ENCODE results near the gene PTPRM.

The PTPRM gene

DNA sequence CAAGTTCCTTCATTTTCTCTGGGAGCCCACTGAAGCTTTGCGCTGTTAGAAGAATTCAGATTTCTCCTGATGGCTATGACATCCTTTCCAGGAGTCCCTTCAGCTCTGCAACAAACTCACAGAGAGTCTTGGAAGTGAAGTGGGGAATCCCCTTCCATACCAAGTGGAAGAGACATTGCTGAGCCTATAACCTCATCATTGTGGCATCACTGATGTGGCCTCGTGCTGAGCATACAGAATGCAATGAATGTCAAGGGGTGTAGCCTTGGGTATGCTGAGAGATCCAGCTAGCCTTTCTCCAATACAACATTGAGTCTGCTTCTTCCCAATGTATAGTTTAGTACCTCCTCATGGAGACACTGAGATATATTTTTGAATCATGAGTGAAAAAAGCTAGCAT, 731.1 kb downstream of the PTPRM start:
- H3K27ac ChIP-seq (ENCODE audit: low read depth, low read length): no peak overlapping the region
- H3K9me3 ChIP-seq (ENCODE audit: control insufficient read depth, insufficient read depth, low read length): no peaks in the 10 kb centered on the region
- H3K4me3 ChIP-seq (ENCODE audit: low read depth, low read length): no peak overlapping the region
- no peaks in the 10 kb centered on the region for H3K27me3 ChIP-seq (ENCODE audit: control insufficient read depth, insufficient read depth, low read length)
- no peaks in the 10 kb centered on the region for H3K36me3 ChIP-seq (ENCODE audit: control insufficient read depth, insufficient read depth, low read length)
- H3K4me1 ChIP-seq (ENCODE audit: control insufficient read depth, insufficient read depth, low read length): no peaks in the 10 kb centered on the region
- no peak overlapping the region for H3K9ac ChIP-seq (ENCODE audit: low read depth, low read length)

DNA sequence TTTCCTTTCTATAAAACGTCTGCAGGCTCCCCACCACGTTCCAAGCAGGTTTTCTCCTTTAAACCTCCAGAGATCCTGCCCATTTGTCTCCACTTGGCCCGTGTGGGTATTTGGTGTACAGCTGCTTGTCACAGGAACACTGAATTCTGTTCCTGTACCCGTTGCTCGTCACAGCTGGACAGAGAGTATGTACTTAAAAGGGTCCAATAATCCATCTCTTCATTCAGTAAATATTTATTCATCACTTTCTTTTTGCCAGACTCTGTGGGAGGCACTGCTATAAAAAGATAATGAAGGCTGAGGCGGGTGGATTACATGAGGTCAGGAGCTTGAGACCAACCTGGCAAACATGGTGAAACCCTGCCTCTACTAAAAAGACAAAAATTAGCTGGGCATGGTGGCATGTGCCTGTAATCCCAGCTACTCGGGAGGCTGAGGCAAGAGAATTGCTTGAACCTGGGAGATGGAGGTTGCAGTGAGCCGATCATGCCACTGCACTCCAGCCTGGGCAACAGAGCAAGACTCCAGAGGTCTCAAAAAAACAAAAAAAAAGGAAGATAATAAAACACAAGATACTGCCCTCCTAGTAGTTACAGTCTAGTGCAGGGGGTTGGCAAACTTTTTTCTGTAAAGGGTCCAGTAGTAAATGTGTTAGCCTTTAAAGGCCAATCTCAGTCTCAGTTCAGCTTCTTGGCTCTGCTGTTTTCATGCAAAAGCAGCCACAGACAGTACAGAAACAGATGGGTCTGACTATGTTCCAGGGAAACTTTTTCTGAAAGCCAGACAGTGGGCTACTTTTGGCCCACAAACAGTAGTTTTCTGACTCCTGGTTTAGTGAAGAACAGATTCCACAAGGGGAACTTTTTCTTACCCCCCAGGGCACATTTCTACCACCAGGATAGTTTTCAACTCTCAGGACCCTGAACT, 732.2 kb downstream of the PTPRM start:
- no peak overlapping the region for H3K4me3 ChIP-seq (ENCODE audit: low read depth, low read length)
- no peaks in the 10 kb centered on the region for H3K36me3 ChIP-seq (ENCODE audit: control insufficient read depth, insufficient read depth, low read length)
- no peak overlapping the region for H3K9ac ChIP-seq (ENCODE audit: low read depth, low read length)
- no peaks in the 10 kb centered on the region for H3K27me3 ChIP-seq (ENCODE audit: control insufficient read depth, insufficient read depth, low read length)
- no peaks in the 10 kb centered on the region for H3K9me3 ChIP-seq (ENCODE audit: control insufficient read depth, insufficient read depth, low read length)
- H3K27ac ChIP-seq (ENCODE audit: low read depth, low read length): no peak overlapping the region
- no peaks in the 10 kb centered on the region for H3K4me1 ChIP-seq (ENCODE audit: control insufficient read depth, insufficient read depth, low read length)

DNA sequence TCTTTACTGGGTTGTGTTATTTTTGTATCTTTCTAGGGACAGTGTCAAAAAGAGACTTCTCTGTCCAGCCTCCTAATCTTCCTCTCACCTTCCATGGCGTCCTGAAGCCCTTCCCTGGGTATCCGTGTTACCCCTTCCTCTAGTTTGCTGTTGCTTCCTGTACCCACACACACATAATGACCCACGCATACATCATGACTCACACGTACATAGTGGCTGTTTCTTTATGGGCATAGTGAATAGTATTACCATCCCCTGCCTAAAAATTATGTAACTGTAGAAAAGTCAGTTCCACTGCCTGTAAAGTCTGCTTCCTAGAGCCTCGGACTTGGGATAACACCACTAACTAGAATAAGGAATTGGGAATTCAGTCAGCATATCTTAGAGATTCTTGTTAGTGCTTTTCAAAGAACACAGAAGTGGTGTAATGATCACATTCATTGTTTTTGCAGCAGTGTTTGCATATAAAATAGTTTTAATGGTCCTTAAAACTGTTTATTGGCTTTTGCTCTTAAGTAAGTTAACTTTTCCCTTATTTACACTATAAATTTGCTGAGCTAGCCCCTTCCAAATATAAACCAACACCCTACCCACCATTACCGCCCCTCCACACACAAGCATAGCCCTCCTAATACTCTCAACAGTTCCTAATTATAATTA, 733.8 kb downstream of the PTPRM start:
- Histone ChIP-seq H3K9ac (ENCODE audit: low read depth, low read length) (no peak overlapping the region), H3K27me3 (ENCODE audit: control insufficient read depth, insufficient read depth, low read length) (no peaks in the 10 kb centered on the region), H3K4me3 (ENCODE audit: low read depth, low read length) (no peak overlapping the region), H3K4me1 (ENCODE audit: control insufficient read depth, insufficient read depth, low read length) (no peaks in the 10 kb centered on the region), H3K27ac (ENCODE audit: low read depth, low read length) (no peak overlapping the region), H3K36me3 (ENCODE audit: control insufficient read depth, insufficient read depth, low read length) (no peaks in the 10 kb centered on the region), H3K9me3 (ENCODE audit: control insufficient read depth, insufficient read depth, low read length) (no peaks in the 10 kb centered on the region)

DNA sequence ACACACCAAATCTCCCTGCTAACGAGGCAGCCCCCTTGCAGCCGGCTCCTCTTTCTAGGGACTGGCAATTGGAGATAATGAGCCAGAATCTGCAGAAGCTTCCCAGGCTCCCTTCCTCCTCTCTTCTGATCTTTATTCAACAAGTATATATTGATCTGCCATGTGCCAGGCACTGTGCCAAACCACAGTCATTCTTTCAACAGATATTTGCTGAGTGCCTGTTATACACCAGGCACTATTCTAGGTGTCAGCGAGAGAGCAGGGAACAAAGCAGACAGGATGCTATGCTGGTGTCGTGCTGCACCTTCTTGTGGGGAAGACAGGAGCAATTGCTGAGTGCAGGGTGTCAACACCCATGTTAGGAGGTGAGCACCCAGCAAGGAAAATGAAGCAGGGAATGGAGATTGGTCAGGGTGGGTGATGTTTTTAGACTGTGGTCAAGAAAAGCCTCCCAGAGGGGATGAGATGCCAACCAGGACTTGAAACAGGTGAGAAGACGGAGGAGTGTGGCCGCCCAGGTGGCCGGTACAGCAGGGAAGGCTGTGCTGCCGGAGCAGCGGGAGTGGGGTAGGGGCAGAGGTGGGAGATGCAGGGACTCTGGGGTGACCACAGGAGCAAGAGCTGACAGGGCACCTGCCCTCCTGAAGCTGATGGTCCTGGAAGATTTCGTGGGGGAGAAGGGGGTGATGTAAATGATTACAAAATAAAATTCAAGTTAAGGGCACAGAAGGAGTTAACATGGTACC, 734.5 kb downstream of the PTPRM start:
- Histone ChIP-seq H3K27me3 (ENCODE audit: control insufficient read depth, insufficient read depth, low read length) (no peaks in the 10 kb centered on the region), H3K27ac (ENCODE audit: low read depth, low read length) (no peak overlapping the region), H3K4me1 (ENCODE audit: control insufficient read depth, insufficient read depth, low read length) (no peaks in the 10 kb centered on the region), H3K9ac (ENCODE audit: low read depth, low read length) (no peak overlapping the region), H3K4me3 (ENCODE audit: low read depth, low read length) (no peak overlapping the region), H3K36me3 (ENCODE audit: control insufficient read depth, insufficient read depth, low read length) (no peaks in the 10 kb centered on the region), H3K9me3 (ENCODE audit: control insufficient read depth, insufficient read depth, low read length) (no peaks in the 10 kb centered on the region)

DNA sequence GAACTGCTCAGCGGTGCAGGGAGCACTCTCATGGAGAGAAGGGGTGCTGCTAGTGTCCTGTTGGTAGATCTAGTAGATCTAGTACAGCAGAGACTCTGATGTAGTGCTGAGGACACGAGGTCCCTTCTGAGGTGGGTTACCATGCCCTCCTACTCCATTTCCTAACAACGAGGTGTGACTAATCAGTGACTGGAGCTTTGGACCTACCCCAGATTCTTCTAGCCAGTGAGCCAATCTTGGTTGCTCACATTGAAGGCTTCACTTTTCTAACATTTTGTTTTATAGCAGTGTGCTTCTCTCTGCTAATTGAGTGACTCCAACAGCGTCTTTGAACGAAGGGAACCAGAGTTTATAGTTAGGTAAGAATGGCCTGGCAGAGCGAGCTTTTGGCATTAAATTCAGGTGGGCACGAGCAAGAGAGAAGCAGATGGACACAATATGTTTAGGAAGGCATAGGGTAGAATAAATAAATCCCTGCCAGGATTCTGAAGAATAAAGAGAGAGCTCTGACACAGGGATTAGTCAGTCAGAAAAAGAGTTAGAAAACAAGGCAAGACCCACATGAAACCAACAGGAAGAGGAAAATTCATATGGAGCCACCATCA, 736.1 kb downstream of the PTPRM start:
- Histone ChIP-seq H3K9me3 (ENCODE audit: control insufficient read depth, insufficient read depth, low read length) (no peaks in the 10 kb centered on the region), H3K27ac (ENCODE audit: low read depth, low read length) (no peak overlapping the region), H3K9ac (ENCODE audit: low read depth, low read length) (no peak overlapping the region), H3K4me1 (ENCODE audit: control insufficient read depth, insufficient read depth, low read length) (no peaks in the 10 kb centered on the region), H3K27me3 (ENCODE audit: control insufficient read depth, insufficient read depth, low read length) (no peaks in the 10 kb centered on the region), H3K36me3 (ENCODE audit: control insufficient read depth, insufficient read depth, low read length) (no peaks in the 10 kb centered on the region), H3K4me3 (ENCODE audit: low read depth, low read length) (no peak overlapping the region)

DNA sequence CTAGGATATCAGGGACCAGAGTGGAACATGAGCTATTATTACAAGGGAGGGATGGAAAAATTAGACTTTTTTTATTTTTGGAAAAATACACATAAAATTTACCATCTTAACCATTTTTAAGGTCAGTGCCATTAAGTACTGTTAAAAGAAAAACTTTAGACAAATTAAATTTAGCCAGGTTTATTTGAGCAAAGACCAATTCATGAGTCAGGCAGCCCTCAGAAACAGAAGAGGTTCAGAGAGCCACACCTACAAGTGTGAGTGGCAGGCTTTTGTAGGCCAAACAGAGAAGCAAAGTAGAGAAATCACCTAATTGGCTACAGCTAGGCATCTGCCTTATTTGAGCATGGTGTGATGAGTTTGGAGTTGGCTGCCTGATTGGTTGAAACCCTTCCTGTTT, 740.8 kb downstream of the PTPRM start:
- Histone ChIP-seq H3K27me3 (ENCODE audit: control insufficient read depth, insufficient read depth, low read length) (no peaks in the 10 kb centered on the region), H3K9ac (ENCODE audit: low read depth, low read length) (no peak overlapping the region), H3K9me3 (ENCODE audit: control insufficient read depth, insufficient read depth, low read length) (no peaks in the 10 kb centered on the region), H3K4me1 (ENCODE audit: control insufficient read depth, insufficient read depth, low read length) (peaks cover 7% of the 10 kb centered on the region), H3K4me3 (ENCODE audit: low read depth, low read length) (no peak overlapping the region), H3K36me3 (ENCODE audit: control insufficient read depth, insufficient read depth, low read length) (no peaks in the 10 kb centered on the region), H3K27ac (ENCODE audit: low read depth, low read length) (no peak overlapping the region)

DNA sequence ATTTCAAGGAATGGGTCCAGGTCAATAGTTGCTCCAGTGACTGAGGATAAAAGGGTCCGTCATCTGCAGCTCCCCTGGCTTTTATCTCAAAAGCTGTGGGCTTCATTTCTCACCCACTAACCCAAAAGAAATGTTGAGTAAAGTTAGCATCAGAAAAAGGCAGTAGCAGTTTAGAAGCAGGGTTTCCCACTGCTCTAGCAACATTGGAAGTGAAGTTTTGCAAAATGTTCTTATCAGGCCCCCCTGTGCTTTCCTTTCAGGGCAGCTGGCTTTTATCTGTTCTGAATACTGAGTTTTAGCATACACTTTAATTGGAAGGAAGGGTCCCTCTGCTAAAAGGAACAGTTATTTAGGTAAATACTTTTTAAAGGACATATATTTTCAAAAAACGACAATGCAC, 745.9 kb downstream of the PTPRM start:
- H3K36me3 ChIP-seq (ENCODE audit: control insufficient read depth, insufficient read depth, low read length): no peaks in the 10 kb centered on the region
- peaks cover 13% of the 10 kb centered on the region for H3K4me1 ChIP-seq (ENCODE audit: control insufficient read depth, insufficient read depth, low read length)
- no peaks in the 10 kb centered on the region for H3K27me3 ChIP-seq (ENCODE audit: control insufficient read depth, insufficient read depth, low read length)
- no peaks in the 10 kb centered on the region for H3K9me3 ChIP-seq (ENCODE audit: control insufficient read depth, insufficient read depth, low read length)
- H3K9ac ChIP-seq (ENCODE audit: low read depth, low read length): no peak overlapping the region
- H3K4me3 ChIP-seq (ENCODE audit: low read depth, low read length): no peak overlapping the region
- peak overlapping the region; percentile 75 for H3K27ac ChIP-seq (ENCODE audit: low read depth, low read length)

DNA sequence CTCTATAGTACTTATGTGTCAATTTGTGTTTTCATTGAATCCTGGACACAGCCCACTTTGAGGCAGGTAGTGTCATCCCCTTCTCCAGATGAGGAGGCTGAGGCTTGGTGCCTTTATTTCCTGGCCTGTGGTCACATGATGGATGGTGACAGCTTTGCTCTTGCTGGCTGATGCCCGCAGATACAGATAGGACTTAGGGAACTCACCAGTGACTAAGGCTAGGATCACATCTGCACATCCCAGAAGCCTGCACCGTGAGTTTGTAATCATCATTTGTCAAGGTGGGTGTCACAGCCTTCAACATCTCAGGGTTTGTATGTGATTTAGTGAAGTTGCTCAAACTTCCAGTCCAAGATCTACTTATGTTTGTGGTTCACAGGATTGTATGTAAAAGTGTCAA, 747.0 kb downstream of the PTPRM start:
- no peaks in the 10 kb centered on the region for H3K27me3 ChIP-seq (ENCODE audit: control insufficient read depth, insufficient read depth, low read length)
- no peaks in the 10 kb centered on the region for H3K36me3 ChIP-seq (ENCODE audit: control insufficient read depth, insufficient read depth, low read length)
- no peak overlapping the region for H3K4me3 ChIP-seq (ENCODE audit: low read depth, low read length)
- H3K9ac ChIP-seq (ENCODE audit: low read depth, low read length): no peak overlapping the region
- no peaks in the 10 kb centered on the region for H3K9me3 ChIP-seq (ENCODE audit: control insufficient read depth, insufficient read depth, low read length)
- H3K4me1 ChIP-seq (ENCODE audit: control insufficient read depth, insufficient read depth, low read length): peaks cover 13% of the 10 kb centered on the region
- H3K27ac ChIP-seq (ENCODE audit: low read depth, low read length): no peak overlapping the region

DNA sequence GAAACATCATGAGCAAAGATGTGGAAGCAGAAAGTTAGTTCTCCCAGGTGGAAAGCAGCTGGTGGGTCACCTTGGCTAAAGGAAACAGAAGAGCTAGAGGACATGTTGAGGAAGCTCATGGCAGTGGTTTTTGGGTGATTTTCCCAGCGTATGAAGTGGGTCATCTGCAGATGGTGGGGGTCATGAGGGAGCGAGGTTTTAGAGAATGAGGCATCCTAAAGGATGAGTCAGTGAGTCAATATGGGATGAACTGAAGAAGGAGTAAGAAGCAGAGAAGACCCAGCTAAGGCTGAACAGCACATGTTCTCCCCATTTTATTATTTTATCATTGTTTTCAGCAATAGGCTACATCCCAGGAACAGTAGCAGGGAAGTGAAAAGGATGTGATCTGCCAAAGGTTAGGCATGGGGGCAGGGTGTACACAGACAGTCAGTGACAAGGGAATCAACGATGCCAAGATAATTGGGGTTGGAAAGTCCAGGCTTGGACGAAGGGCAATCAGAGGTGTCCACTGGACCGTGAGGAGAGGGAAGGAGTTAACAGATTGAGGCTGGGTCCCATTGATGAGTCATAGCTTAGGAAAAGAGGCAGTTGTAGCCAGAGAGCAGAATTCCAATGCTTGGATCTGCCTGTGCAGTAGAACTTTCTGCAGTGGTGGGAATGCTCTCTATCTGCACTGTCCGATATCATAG, 752.8 kb downstream of the PTPRM start:
- Histone ChIP-seq H3K9ac (ENCODE audit: low read depth, low read length) (no peak overlapping the region), H3K36me3 (ENCODE audit: control insufficient read depth, insufficient read depth, low read length) (no peaks in the 10 kb centered on the region), H3K4me3 (ENCODE audit: low read depth, low read length) (no peak overlapping the region), H3K9me3 (ENCODE audit: control insufficient read depth, insufficient read depth, low read length) (no peaks in the 10 kb centered on the region), H3K27me3 (ENCODE audit: control insufficient read depth, insufficient read depth, low read length) (no peaks in the 10 kb centered on the region), H3K4me1 (ENCODE audit: control insufficient read depth, insufficient read depth, low read length) (no peaks in the 10 kb centered on the region), H3K27ac (ENCODE audit: low read depth, low read length) (no peak overlapping the region)

DNA sequence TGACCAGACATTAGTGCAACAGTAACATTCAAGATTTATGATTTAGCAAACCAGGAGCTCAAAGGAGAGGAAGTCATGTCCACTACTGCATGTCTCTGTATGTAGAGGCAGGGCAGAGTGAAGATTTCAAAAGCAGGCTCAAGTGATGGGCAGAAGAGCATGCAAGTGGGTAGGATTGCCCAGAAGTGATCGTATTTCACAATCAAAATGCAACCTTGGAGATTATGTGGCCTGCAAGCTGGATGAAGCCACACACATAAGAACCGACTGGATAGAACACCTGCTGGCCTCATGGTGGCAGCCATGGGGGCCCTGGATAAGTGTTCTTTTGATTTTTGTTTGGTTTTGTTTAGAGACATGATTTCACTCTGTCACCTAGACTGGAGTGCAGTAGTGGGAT, 755.4 kb downstream of the PTPRM start:
- H3K27ac ChIP-seq (ENCODE audit: low read depth, low read length): no peak overlapping the region
- H3K9ac ChIP-seq (ENCODE audit: low read depth, low read length): no peak overlapping the region
- H3K36me3 ChIP-seq (ENCODE audit: control insufficient read depth, insufficient read depth, low read length): no peaks in the 10 kb centered on the region
- no peaks in the 10 kb centered on the region for H3K4me1 ChIP-seq (ENCODE audit: control insufficient read depth, insufficient read depth, low read length)
- H3K9me3 ChIP-seq (ENCODE audit: control insufficient read depth, insufficient read depth, low read length): no peaks in the 10 kb centered on the region
- no peaks in the 10 kb centered on the region for H3K27me3 ChIP-seq (ENCODE audit: control insufficient read depth, insufficient read depth, low read length)
- no peak overlapping the region for H3K4me3 ChIP-seq (ENCODE audit: low read depth, low read length)

Data from HUES48 (cell line).